ENCODE results near the gene LPP. TPM values are rescaled to one million over a fixed set of nuclear protein-coding genes. Genes with fewer than 3 reads are reported as not detected.
A peak's percentile ranks its signal among the peaks of the same experiment; 100 is the strongest.

LPP gene
- total and polyA plus RNA-seq, 4 donors, result 11.1 to 219 (median 66.5) TPM

DNA sequence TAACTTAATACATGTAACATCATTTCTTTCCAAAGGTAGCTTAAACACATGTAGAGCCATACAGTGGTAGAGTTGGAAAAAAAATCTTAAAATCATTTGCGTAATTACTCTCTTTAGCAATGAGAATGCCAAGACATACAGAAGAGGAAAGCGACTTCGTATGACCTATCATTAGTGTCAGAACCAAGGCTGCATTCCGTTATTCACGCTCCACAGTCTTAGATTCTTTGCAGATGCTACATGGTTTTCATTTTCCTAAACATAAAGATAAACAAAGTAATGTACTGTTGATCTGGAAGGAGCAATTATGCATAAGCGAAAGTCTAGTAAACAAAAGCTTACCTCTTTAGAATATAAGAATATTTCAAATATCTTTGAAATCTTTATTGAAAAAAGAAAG is 607.5 kb downstream of the LPP start:
- Histone ChIP-seq H3K4me3 (no peak overlapping the region), H3K36me3 (ENCODE audit: control insufficient read depth in 4 of 4, insufficient read depth in 4 of 4, low read length in 4 of 4) (peaks cover 0 to 12% (median 0%) of the 10 kb centered on the region in 4 donors), H3K27ac (ENCODE audit: low read depth in 1 of 2, low read length in 1 of 2) (no peak overlapping the region), H3K4me1 (ENCODE audit: control insufficient read depth in 5 of 5, insufficient read depth in 5 of 5, low read length in 5 of 5) (peaks cover 0 to 28% (median 4%) of the 10 kb centered on the region in 5 donors), H3K27me3 (ENCODE audit: control insufficient read depth in 3 of 3, insufficient read depth in 3 of 3, low read length in 2 of 3) (no peaks in the 10 kb centered on the region), H3K9me3 (ENCODE audit: control insufficient read depth in 4 of 4, insufficient read depth in 3 of 4, low read length in 3 of 4) (no peaks in the 10 kb centered on the region), H3K9ac (ENCODE audit: insufficient read depth in 1 of 2, low read length in 2 of 2) (no peak overlapping the region)
- TF ChIP-seq, protein P1, sequence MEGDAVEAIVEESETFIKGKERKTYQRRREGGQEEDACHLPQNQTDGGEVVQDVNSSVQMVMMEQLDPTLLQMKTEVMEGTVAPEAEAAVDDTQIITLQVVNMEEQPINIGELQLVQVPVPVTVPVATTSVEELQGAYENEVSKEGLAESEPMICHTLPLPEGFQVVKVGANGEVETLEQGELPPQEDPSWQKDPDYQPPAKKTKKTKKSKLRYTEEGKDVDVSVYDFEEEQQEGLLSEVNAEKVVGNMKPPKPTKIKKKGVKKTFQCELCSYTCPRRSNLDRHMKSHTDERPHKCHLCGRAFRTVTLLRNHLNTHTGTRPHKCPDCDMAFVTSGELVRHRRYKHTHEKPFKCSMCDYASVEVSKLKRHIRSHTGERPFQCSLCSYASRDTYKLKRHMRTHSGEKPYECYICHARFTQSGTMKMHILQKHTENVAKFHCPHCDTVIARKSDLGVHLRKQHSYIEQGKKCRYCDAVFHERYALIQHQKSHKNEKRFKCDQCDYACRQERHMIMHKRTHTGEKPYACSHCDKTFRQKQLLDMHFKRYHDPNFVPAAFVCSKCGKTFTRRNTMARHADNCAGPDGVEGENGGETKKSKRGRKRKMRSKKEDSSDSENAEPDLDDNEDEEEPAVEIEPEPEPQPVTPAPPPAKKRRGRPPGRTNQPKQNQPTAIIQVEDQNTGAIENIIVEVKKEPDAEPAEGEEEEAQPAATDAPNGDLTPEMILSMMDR (IDR thresholded peaks at IDR 0.05; ENCODE audit: control extremely low read depth, extremely low read depth), result no peak
- peak; percentile 70 to 96 (median 92) for DNase-seq
- WGBS, 2 donors, result 88 to 89% methylated on average over 6 of the region's 6 CpGs
- no peak for ATAC-seq (ENCODE audit: insufficient read depth, low FRiP score)

GRCh38 chr3:188761964-188762363 is 608.0 kb downstream of the LPP start:
- H3K4me1 ChIP-seq (ENCODE audit: control insufficient read depth in 5 of 5, insufficient read depth in 5 of 5, low read length in 5 of 5), result peaks cover 0 to 28% (median 4%) of the 10 kb centered on the region in 5 donors
- no peak for ATAC-seq (ENCODE audit: insufficient read depth, low FRiP score)
- H3K9me3 ChIP-seq (ENCODE audit: control insufficient read depth in 4 of 4, insufficient read depth in 3 of 4, low read length in 3 of 4), result no peaks in the 10 kb centered on the region
- no peak overlapping the region for H3K9ac ChIP-seq (ENCODE audit: insufficient read depth in 1 of 2, low read length in 2 of 2)
- peaks cover 0 to 12% (median 0%) of the 10 kb centered on the region in 4 donors for H3K36me3 ChIP-seq (ENCODE audit: control insufficient read depth in 4 of 4, insufficient read depth in 4 of 4, low read length in 4 of 4)
- DNase-seq, result peak in 2 of 3 donors; percentile 64 to 65
- no peak overlapping the region for H3K4me3 ChIP-seq
- no peaks in the 10 kb centered on the region for H3K27me3 ChIP-seq (ENCODE audit: control insufficient read depth in 3 of 3, insufficient read depth in 3 of 3, low read length in 2 of 3)
- no peak overlapping the region for H3K27ac ChIP-seq (ENCODE audit: low read depth in 1 of 2, low read length in 1 of 2)
- WGBS, 2 donors, result 87 to 91% methylated on average over 3 of the region's 3 CpGs
- TF ChIP-seq, protein P1 (IDR thresholded peaks at IDR 0.05; ENCODE audit: control extremely low read depth, extremely low read depth), result no peak

DNA sequence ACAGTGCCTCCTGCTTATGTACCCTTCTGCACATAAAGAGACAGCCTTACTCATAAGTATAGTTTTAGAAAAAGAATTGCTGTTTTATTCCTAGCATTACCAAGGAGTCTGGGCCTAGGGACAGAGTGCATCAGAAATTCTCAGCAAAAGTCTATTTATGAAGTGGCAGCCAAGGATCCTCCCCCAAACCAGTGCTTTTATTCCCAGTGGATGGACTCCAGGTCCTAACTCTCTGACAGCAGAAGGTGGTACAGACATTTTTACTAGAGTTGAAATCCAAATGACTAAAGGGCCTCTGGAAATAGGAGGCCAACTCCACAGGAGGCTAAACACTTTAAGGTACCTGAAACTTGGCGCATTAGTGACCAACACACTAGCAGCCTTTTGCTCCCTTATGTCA is 610.7 kb downstream of the LPP start:
- Histone ChIP-seq H3K4me1 (ENCODE audit: control insufficient read depth in 5 of 5, insufficient read depth in 5 of 5, low read length in 5 of 5) (peaks cover 0 to 28% (median 4%) of the 10 kb centered on the region in 5 donors), H3K4me3 (no peak overlapping the region), H3K27me3 (ENCODE audit: control insufficient read depth in 3 of 3, insufficient read depth in 3 of 3, low read length in 2 of 3) (no peaks in the 10 kb centered on the region), H3K36me3 (ENCODE audit: control insufficient read depth in 4 of 4, insufficient read depth in 4 of 4, low read length in 4 of 4) (peaks cover 0 to 12% (median 0%) of the 10 kb centered on the region in 4 donors), H3K27ac (ENCODE audit: low read depth in 1 of 2, low read length in 1 of 2) (no peak overlapping the region), H3K9me3 (ENCODE audit: control insufficient read depth in 4 of 4, insufficient read depth in 3 of 4, low read length in 3 of 4) (no peaks in the 10 kb centered on the region), H3K9ac (ENCODE audit: insufficient read depth in 1 of 2, low read length in 2 of 2) (no peak overlapping the region)
- WGBS, 2 donors, result 80 to 100% methylated on average over 1 of the region's 1 CpG
- DNase-seq, result no peak
- ATAC-seq (ENCODE audit: insufficient read depth, low FRiP score), result no peak
- TF ChIP-seq, protein P1 (IDR thresholded peaks at IDR 0.05; ENCODE audit: control extremely low read depth, extremely low read depth), result no peak

DNA sequence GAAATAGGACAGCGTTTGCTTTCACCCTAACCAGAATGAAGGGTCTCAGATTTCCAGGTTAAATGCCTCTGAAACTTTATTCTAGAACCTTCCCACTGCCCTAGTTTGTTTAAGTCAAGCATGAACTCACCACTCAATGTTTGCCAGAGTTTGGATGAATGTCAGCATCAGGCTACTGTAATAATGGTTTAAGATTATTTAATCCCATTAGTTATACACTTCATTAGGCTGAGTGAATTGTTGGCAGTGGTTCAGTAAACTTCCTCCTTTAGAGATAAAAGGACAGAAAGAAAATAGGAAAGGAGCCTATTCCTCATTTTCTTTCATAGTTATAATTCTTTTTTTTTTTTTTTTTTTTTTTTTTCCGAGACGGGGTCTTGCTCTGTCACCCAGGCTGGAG is 615.9 kb downstream of the LPP start:
- ATAC-seq (ENCODE audit: insufficient read depth, low FRiP score) (no peak), DNase-seq (peak in 2 of 3 donors; percentile 76 to 83)
- no peaks in the 10 kb centered on the region for H3K9me3 ChIP-seq (ENCODE audit: control insufficient read depth in 4 of 4, insufficient read depth in 3 of 4, low read length in 3 of 4)
- peaks cover 0 to 14% (median 7%) of the 10 kb centered on the region in 5 donors for H3K4me1 ChIP-seq (ENCODE audit: control insufficient read depth in 5 of 5, insufficient read depth in 5 of 5, low read length in 5 of 5)
- H3K27me3 ChIP-seq (ENCODE audit: control insufficient read depth in 3 of 3, insufficient read depth in 3 of 3, low read length in 2 of 3), result no peaks in the 10 kb centered on the region
- 62 to 75% methylated on average over 3 of the region's 3 CpGs for WGBS, 2 donors
- no peak overlapping the region for H3K9ac ChIP-seq (ENCODE audit: insufficient read depth in 1 of 2, low read length in 2 of 2)
- no peaks in the 10 kb centered on the region for H3K36me3 ChIP-seq (ENCODE audit: control insufficient read depth in 4 of 4, insufficient read depth in 4 of 4, low read length in 4 of 4)
- no peak overlapping the region for H3K27ac ChIP-seq (ENCODE audit: low read depth in 1 of 2, low read length in 1 of 2)
- TF ChIP-seq, protein P1 (IDR thresholded peaks at IDR 0.05; ENCODE audit: control extremely low read depth, extremely low read depth), result no peak
- no peak overlapping the region for H3K4me3 ChIP-seq
